ENCODE results near the gene TOP1.

The TOP1 gene

DNA sequence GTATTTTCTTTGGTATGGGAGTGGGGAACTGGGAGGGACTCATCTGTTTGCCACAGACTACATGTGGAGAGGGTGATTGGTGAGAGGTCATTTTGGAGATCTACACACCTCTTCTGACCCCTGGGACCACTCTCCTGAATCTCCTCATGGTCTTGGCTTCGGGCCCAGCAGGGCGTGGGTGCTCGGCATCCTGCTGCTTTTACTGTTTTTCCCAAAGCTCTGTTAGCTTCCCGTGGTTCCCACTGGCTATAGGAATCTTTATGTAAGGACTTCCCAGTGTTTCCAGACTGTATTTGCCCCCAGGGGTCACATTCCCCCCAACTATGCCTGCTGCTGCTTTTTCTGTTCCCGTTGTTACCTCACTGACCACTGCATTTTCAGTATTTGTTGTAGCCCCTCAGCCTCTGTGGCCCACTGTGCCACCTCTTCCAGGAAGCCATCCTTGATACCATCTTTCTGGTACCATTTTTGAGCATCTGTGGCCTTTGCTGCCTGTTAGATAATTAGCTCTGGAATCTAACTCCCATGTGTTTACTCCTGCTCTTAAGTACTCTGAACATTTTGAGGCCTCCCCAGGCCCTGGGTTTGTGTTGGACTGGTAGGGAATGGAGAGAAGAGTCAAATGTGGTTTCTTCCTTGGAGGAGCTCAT lies 123.6 kb downstream of the TOP1 start:
- DNase-seq, result no peak
- intact Hi-C loops (cut with DNase I; ENCODE audit: low total_unique reads), result no loop called here
- no peaks in the 10 kb centered on the region for H3K27me3 ChIP-seq
- TF ChIP-seq, protein P1, sequence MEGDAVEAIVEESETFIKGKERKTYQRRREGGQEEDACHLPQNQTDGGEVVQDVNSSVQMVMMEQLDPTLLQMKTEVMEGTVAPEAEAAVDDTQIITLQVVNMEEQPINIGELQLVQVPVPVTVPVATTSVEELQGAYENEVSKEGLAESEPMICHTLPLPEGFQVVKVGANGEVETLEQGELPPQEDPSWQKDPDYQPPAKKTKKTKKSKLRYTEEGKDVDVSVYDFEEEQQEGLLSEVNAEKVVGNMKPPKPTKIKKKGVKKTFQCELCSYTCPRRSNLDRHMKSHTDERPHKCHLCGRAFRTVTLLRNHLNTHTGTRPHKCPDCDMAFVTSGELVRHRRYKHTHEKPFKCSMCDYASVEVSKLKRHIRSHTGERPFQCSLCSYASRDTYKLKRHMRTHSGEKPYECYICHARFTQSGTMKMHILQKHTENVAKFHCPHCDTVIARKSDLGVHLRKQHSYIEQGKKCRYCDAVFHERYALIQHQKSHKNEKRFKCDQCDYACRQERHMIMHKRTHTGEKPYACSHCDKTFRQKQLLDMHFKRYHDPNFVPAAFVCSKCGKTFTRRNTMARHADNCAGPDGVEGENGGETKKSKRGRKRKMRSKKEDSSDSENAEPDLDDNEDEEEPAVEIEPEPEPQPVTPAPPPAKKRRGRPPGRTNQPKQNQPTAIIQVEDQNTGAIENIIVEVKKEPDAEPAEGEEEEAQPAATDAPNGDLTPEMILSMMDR (IDR thresholded peaks at IDR 0.05), result no peak
- no peak overlapping the region for H3K27ac ChIP-seq
- no peak overlapping the region for H3K4me3 ChIP-seq
- peaks cover 0 to 77% (median 53%) of the 10 kb centered on the region in 4 donors for H3K4me1 ChIP-seq
- no peaks in the 10 kb centered on the region for H3K9me3 ChIP-seq
- no peaks in the 10 kb centered on the region for H3K36me3 ChIP-seq

DNA sequence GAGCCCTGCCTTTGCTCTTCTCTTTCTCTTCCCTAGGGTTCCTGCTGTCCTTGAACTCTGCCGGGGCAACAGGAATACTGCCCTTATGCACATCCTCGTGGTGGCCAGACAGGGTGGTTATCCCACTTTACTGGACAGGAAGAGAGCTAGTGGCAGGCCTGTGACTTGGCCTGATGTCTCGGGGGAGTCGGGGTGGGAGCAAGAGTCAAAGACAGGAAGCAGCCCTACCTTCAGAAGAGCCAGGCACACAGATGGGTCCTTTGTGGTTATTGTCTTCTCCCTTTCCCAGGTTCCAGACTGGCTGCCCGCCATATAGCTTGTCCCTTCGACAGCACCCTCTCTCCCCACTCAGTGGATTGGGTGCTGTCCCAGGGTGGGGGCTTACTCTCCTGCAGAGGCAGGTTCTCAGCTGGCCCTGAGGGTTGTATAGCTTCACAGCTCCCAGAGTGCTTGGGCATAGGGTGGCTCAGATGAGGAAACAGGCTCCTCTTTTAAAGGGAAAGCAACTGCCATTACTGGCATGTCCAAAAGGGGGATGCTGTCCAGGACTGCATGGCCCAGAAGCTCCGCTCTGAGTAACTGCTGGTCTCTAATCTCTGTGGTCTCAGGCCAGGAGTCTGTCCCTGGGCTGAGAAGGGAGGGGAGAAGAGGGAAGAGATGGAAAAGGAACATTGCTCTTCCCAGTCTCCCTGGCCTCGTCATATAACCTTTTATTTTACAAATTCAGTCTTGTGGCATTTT lies 126.0 kb downstream of the TOP1 start:
- H3K36me3 ChIP-seq, result peaks cover under 1 to 1% (median under 1%) of the 10 kb centered on the region in 3 donors
- no peaks in the 10 kb centered on the region for H3K27me3 ChIP-seq
- no peak for DNase-seq
- no peaks in the 10 kb centered on the region for H3K9me3 ChIP-seq
- no peak overlapping the region for H3K4me3 ChIP-seq
- intact Hi-C loops (cut with DNase I; ENCODE audit: low total_unique reads), result no loop called here
- peaks cover 0 to 74% (median 39%) of the 10 kb centered on the region in 4 donors for H3K4me1 ChIP-seq
- no peak overlapping the region for H3K27ac ChIP-seq
- TF ChIP-seq, protein P1 (IDR thresholded peaks at IDR 0.05), result no peak

DNA sequence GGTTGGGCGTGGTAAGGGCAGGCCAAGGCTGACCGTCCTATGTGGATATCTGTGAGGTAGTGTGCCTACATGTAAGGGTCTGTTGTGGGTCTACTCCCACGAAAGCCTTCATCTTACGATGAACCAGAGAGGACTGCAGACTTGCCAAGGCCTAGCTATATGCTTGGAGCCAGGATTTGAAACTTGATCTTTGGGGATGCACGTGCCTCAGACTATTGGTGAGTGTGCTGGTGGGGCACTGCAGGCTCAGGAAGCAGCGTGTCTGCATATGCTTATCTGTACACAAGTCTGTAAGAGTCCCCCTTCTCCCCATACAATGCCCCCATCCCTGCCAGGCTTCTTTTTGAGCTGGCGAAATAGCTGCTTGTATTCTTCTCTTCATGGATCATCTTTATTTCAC lies 126.6 kb downstream of the TOP1 start:
- H3K36me3 ChIP-seq, result peaks cover 6 to 7% (median 7%) of the 10 kb centered on the region in 3 donors
- H3K27me3 ChIP-seq, result no peaks in the 10 kb centered on the region
- H3K9me3 ChIP-seq, result no peaks in the 10 kb centered on the region
- H3K4me3 ChIP-seq, result no peak overlapping the region
- DNase-seq, result no peak
- intact Hi-C loops (cut with DNase I; ENCODE audit: low total_unique reads), result no loop called here
- H3K4me1 ChIP-seq, result peaks cover 0 to 74% (median 36%) of the 10 kb centered on the region in 4 donors
- TF ChIP-seq, protein P1 (IDR thresholded peaks at IDR 0.05), result no peak
- no peak overlapping the region for H3K27ac ChIP-seq

DNA sequence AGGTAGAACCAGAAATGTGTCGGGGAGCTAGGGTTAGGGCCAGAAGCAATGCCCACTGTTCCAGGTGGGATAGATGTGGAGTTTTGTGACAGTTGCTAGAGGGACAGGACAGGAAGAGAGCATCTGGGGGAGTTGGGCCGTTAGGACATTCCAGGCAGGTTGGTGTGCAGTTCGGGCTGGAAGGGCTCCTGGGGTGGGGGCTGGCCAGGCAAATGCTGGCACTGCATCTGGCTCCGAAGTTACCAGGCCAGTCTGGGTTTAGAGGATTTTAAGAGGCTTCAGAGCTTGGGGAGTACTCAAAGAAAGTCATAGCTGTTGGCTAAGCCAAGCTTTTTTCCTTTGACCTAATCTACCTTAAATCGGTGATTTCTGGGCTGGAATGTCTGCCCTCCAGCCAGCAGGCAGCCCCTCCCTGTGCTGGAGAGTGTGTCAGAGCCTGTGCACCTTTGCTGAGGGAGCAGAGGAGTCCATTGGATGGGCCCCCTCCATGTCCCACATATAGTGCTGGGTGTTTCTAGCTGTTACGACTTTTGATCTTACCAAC lies 129.5 kb downstream of the TOP1 start:
- Histone ChIP-seq H3K36me3 (peaks cover 12 to 26% (median 17%) of the 10 kb centered on the region in 3 donors), H3K4me1 (peaks cover 0 to 62% (median 25%) of the 10 kb centered on the region in 4 donors), H3K9me3 (no peaks in the 10 kb centered on the region), H3K4me3 (no peak overlapping the region), H3K27ac (no peak overlapping the region), H3K27me3 (no peaks in the 10 kb centered on the region)
- TF ChIP-seq, protein P1 (IDR thresholded peaks at IDR 0.05), result no peak
- intact Hi-C loops (cut with DNase I; ENCODE audit: low total_unique reads), result no loop called here
- DNase-seq, result no peak

DNA sequence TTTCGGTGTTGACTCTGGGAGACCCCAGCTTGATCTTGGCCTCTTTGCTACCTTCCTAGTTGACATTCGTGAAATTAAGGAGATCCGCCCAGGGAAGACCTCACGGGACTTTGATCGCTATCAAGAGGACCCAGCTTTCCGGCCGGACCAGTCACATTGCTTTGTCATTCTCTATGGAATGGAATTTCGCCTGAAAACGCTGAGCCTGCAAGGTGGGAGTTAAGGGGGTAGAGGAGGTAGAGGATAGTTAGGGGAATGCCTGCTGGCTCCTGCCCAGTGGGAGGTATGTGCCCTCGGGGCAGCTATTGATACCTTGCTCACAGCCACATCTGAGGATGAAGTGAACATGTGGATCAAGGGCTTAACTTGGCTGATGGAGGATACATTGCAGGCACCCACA lies 130.9 kb downstream of the TOP1 start:
- TF ChIP-seq, protein P1 (IDR thresholded peaks at IDR 0.05), result no peak
- Histone ChIP-seq H3K27ac (no peak overlapping the region), H3K9me3 (no peaks in the 10 kb centered on the region), H3K4me1 (peaks cover 0 to 49% (median 20%) of the 10 kb centered on the region in 4 donors), H3K36me3 (peaks cover 26 to 40% (median 30%) of the 10 kb centered on the region in 3 donors), H3K27me3 (no peaks in the 10 kb centered on the region), H3K4me3 (no peak overlapping the region)
- DNase-seq, result no peak
- intact Hi-C loops (cut with DNase I; ENCODE audit: low total_unique reads), result no loop called here

Measured in tibial artery (tissue), 4 donors.